SK-N-SH treated with all-trans-retinoic acid at 6 μM for 48 hours (cell line): Measurements from ENCODE around the gene ARID4B.

Source experiments
- ZFP3 ChIP-seq: fragments of 250-450 bp; sonication (Bioruptor Pico); IDR thresholded peaks from 2 replicates; pipeline ENCODE4 v1.5.0; 2020; ENCODE audit warnings: mild to moderate bottlenecking, moderate library complexity
- ZFP30 ChIP-seq: fragments of 450-650 bp; formaldehyde crosslinking; IDR thresholded peaks from 2 replicates; pipeline ENCODE4 v1.5.0; 2022; ENCODE audit warnings: mild to moderate bottlenecking, moderate library complexity

- TF ChIP-seq ZFP3 (CRISPR knock-in tag), result no peak
- TF ChIP-seq ZFP30, result no peak
Measured at GRCh38 chr1:235325854-235326253, 2.1 kb downstream of the ARID4B start.
